HepG2 (cell line): Measurements from ENCODE around the gene PGRMC1. TPM values are rescaled to one million over a fixed set of nuclear protein-coding genes. Genes with fewer than 3 reads are reported as not detected.

Source experiments
- CSRNP2 ChIP-seq: sonication (generic); formaldehyde crosslinking; conservative IDR thresholded peaks from 2 replicates; pipeline ENCODE4 v1.8.0; 2022; ENCODE audit warnings: low read depth, missing genetic modification reagents
- HCFC1 ChIP-seq: fragments of 150-350 bp; IDR thresholded peaks from 2 replicates; pipeline ENCODE4 v1.6.1; 2014; ENCODE audit warnings: low read depth, low read length
- MTERF4 ChIP-seq: sonication (generic); formaldehyde crosslinking; IDR thresholded peaks from 2 replicates; pipeline ENCODE4 v1.8.0; 2023; ENCODE audit warnings: mild to moderate bottlenecking, missing genetic modification reagents
- PLSCR1 ChIP-seq: sonication (generic); formaldehyde crosslinking; IDR thresholded peaks from 2 replicates; pipeline ENCODE4 v1.5.0; 2020; ENCODE audit warnings: missing genetic modification reagents, mild to moderate bottlenecking, borderline replicate concordance
- STAT5B ChIP-seq: sonication (generic); formaldehyde crosslinking; IDR thresholded peaks from 2 replicates; pipeline ENCODE4 v1.4.0; 2020; ENCODE audit warnings: missing genetic modification reagents
- U2AF2 ChIP-seq: fragments of 200-400 bp; formaldehyde crosslinking; IDR thresholded peaks from 2 replicates; pipeline ENCODE4 v1.6.1; 2017; ENCODE audit warnings: low read depth, mild to moderate bottlenecking, low read length
- ZBED4 ChIP-seq: sonication (generic); formaldehyde crosslinking; IDR thresholded peaks from 2 replicates; pipeline ENCODE4 v1.4.0; 2020; ENCODE audit warnings: missing genetic modification reagents, borderline replicate concordance
- ZNF253 ChIP-seq: sonication (generic); formaldehyde crosslinking; IDR thresholded peaks from 2 replicates; pipeline ENCODE4 v1.8.0; 2022; ENCODE audit warnings: mild to moderate bottlenecking, missing genetic modification reagents, borderline replicate concordance
- ZNF263 ChIP-seq: sonication (generic); formaldehyde crosslinking; IDR thresholded peaks from 2 replicates; pipeline ENCODE4 v1.4.0; 2020; ENCODE audit warnings: missing genetic modification reagents
- ZNF3 ChIP-seq: IDR thresholded peaks from 2 replicates; pipeline ENCODE4 v1.7.0; 2017; ENCODE audit warnings: inconsistent platforms
- ZNF382 ChIP-seq: sonication (generic); formaldehyde crosslinking; IDR thresholded peaks from 2 replicates; pipeline ENCODE4 v1.5.0; 2020; ENCODE audit warnings: missing genetic modification reagents, mild to moderate bottlenecking, borderline replicate concordance
- ZNF770 ChIP-seq: sonication (generic); formaldehyde crosslinking; IDR thresholded peaks from 2 replicates; pipeline ENCODE4 v1.5.0; 2020; ENCODE audit warnings: mild to moderate bottlenecking, missing genetic modification reagents
- polyA plus RNA-seq, 8 experiments: library from polyadenylated mRNA; depleted of rRNA in 3 of 8; stranded (reverse) in 7 of 8; unstranded in 1 of 8; fragments of >200 nt; fragmentation: Illumina TruSeq in 4 of 8; extraction: Trizol in 4 of 8; gene quantifications; 2 replicates each; pipeline versions ENCODE4 v1.2.1 to v1.2.3, GENCODE V29; 2011 to 2016; ENCODE audit warnings: low read depth in 4 of 8, missing spikeins in 1 of 8, mixed read lengths in 1 of 8; ENCODE audit not compliant: insufficient read depth in 1 of 8
- total RNA-seq, 5 experiments: library from RNA; depleted of rRNA; stranded (reverse); fragments of >200 nt; fragmentation: Illumina TruSeq; extraction: Trizol; gene quantifications; 2 replicates each; pipeline ENCODE4 v1.2.3, GENCODE V29; 2016; ENCODE audit warnings: low read depth in 1 of 5

The PGRMC1 gene
- total and polyA plus RNA-seq, 2 of the 13 experiments (the other 11 are each of a cell fraction or from before 2014, with no cell fraction given), result 44.7 to 124 TPM

GRCh38 chrX:119186763-119187162, 49.3 kb upstream of the PGRMC1 start (continued):
- TF ChIP-seq ZBED4 (CRISPR knock-in tag) (no peak), ZNF263 (peak; percentile 52; the same call in 1 of the 2 replicates), HCFC1 (no peak), ZNF253 (no peak), STAT5B (CRISPR knock-in tag) (no peak), ZNF3 (CRISPR knock-in tag) (no peak), ZNF770 (CRISPR knock-in tag) (no peak), CSRNP2 (no peak), ZNF382 (CRISPR knock-in tag) (no peak), MTERF4 (no peak), U2AF2 (no peak), PLSCR1 (no peak)
